K562 (cell line): Measurements from ENCODE around the gene FAR2. TPM values are rescaled to one million over a fixed set of nuclear protein-coding genes. Genes with fewer than 3 reads are reported as not detected.

Experiments
- ATAC-seq: fragments of 200-7000 bp; cut with Tn5 transposase; 3 replicates; pipeline ENCODE4 v1.9.1; 2020; ENCODE audit warnings: moderate library complexity
- BruUV-seq: library from RNA; stranded (reverse); fragments of 400-500 nt; replicated peaks from 2 replicates; lab custom pipeline; 2021; lab: Mats Ljungman, UMichigan
- CTCF ChIA-PET: fragments of 300-600 bp; formaldehyde crosslinking; extraction: SDS; loops from one replicate; lab custom pipeline; 2021; ENCODE audit warnings: low intra/inter-chr PET ratio; lab: Yijun Ruan, JAX
- POLR2A ChIA-PET: fragments of 300-600, 350-650 bp; sonication (Branson Sonifier 250); formaldehyde crosslinking; extraction: SDS; loops from one replicate; lab custom pipeline; 2021; ENCODE audit warnings: antibody characterized with exemption, inconsistent platforms; lab: Yijun Ruan, JAX
- DNase-seq, 4 experiments: peaks; one replicate each; pipeline versions ENCODE4 v3.0.0 to v3.0.0-alpha.2; 2011 to 2018; ENCODE audit warnings: low spot score in 3 of 4, mixed read lengths in 3 of 4; ENCODE audit errors: extremely low read depth in 1 of 4
- FAIRE-seq: peaks from 2 replicates; lab custom pipeline; 2011; peaks lifted over from hg19 to GRCh38; lab: Jason Lieb, UNC
- H2AFZ ChIP-seq: 2 replicates; pipeline ENCODE4 v1.6.0; 2011; ENCODE audit warnings: low read depth, low read length, control low read depth, inconsistent platforms
- H3K27ac ChIP-seq: fragments of 200-600 bp; 3 replicates; pipeline ENCODE4 v1.8.0; 2011; ENCODE audit warnings: low read depth, mild to moderate bottlenecking, control low read depth, inconsistent platforms, low read length, moderate library complexity, mixed read lengths; ENCODE audit errors: extremely low read depth
- H3K27me3 ChIP-seq, 2 experiments: fragments of 300-600 bp in 1 of 2; 2 replicates in 1 of 2; 3 replicates in 1 of 2; pipeline versions ENCODE4 v1.6.0 to v1.8.0; 2011; ENCODE audit warnings: inconsistent platforms in 2 of 2, low read length in 2 of 2, mild to moderate bottlenecking in 1 of 2, mixed read lengths in 1 of 2, moderate library complexity in 1 of 2; ENCODE audit not compliant: control insufficient read depth in 2 of 2, insufficient read depth in 2 of 2
- H3K36me3 ChIP-seq: fragments of 300-600 bp; 3 replicates; pipeline ENCODE4 v1.8.0; 2011; ENCODE audit warnings: mild to moderate bottlenecking, low read length, inconsistent platforms; ENCODE audit not compliant: control insufficient read depth, insufficient read depth
- H3K4me1 ChIP-seq, 2 experiments: fragments of 200-600 bp in 1 of 2; replicated peaks in 1 of 2; 2 replicates in 1 of 2; 3 replicates in 1 of 2; pipeline versions ENCODE4 v1.5.1 to v1.8.0; 2011; ENCODE audit warnings: inconsistent platforms in 2 of 2, low read length in 2 of 2, mild to moderate bottlenecking in 1 of 2, mixed read lengths in 1 of 2, moderate library complexity in 1 of 2; ENCODE audit not compliant: control insufficient read depth in 2 of 2, insufficient read depth in 2 of 2
- H3K4me2 ChIP-seq: 2 replicates; pipeline ENCODE4 v1.6.1; 2011; ENCODE audit warnings: low read length, control low read depth, inconsistent platforms, mixed read lengths; ENCODE audit not compliant: insufficient read depth
- H3K4me3 ChIP-seq: fragments of 200-600 bp; sonication (generic), shearing (Covaris generic); 2 replicates; pipeline ENCODE4 v1.5.1; 2016; ENCODE audit warnings: control low read depth, inconsistent platforms
- H3K79me2 ChIP-seq: fragments of 200-600 bp; 3 replicates; pipeline ENCODE4 v1.8.0; 2011; ENCODE audit warnings: low read length, inconsistent platforms; ENCODE audit not compliant: control insufficient read depth, insufficient read depth
- H3K9ac ChIP-seq, 2 experiments: 2 replicates each; pipeline versions ENCODE4 v1.6.0 to v1.6.1; 2011; ENCODE audit warnings: low read depth in 2 of 2, low read length in 2 of 2, control low read depth in 1 of 2, inconsistent platforms in 1 of 2, mild to moderate bottlenecking in 1 of 2, mixed read lengths in 1 of 2; ENCODE audit not compliant: insufficient read depth in 1 of 2
- H3K9me1 ChIP-seq: one replicate; pipeline ENCODE4 v1.6.0; 2011; ENCODE audit warnings: inconsistent platforms, mild to moderate bottlenecking, low read length, moderate library complexity; ENCODE audit not compliant: control insufficient read depth, insufficient read depth
- H3K9me3 ChIP-seq: replicated peaks from 2 replicates; pipeline ENCODE4 v1.5.1; 2011; ENCODE audit warnings: low read depth, low read length, inconsistent platforms; ENCODE audit not compliant: control insufficient read depth, insufficient read depth
- H4K20me1 ChIP-seq: replicated peaks from 2 replicates; pipeline ENCODE4 v1.6.1; 2011; ENCODE audit warnings: low read length, inconsistent platforms, mixed read lengths; ENCODE audit not compliant: control insufficient read depth, insufficient read depth
- CBFA2T3 ChIP-seq: fragments of 450-650 bp; IDR thresholded peaks from 2 replicates; pipeline ENCODE4 v1.6.1; 2017
- CTBP1 ChIP-seq: fragments of 450-650 bp; IDR thresholded peaks from 2 replicates; pipeline ENCODE4 v1.6.1; 2016; ENCODE audit warnings: borderline replicate concordance
- DACH1 ChIP-seq: fragments of 450-650 bp; IDR thresholded peaks from 2 replicates; pipeline ENCODE4 v1.6.1; 2018; ENCODE audit not compliant: partially characterized antibody
- E2F1 ChIP-seq: sonication (generic); formaldehyde crosslinking; IDR thresholded peaks from 2 replicates; pipeline ENCODE4 v1.8.1; 2023; ENCODE audit warnings: mild to moderate bottlenecking, missing genetic modification reagents, moderate library complexity
- GATA2 ChIP-seq: sonication (generic); formaldehyde crosslinking; IDR thresholded peaks from 2 replicates; pipeline ENCODE4 v1.4.0; 2020; ENCODE audit warnings: mild to moderate bottlenecking, missing genetic modification reagents
- GATAD2A ChIP-seq: fragments of 450-650 bp; IDR thresholded peaks from 2 replicates; pipeline ENCODE4 v1.6.1; 2017
- HMGN3 ChIP-seq: IDR thresholded peaks from 2 replicates; pipeline ENCODE4 v1.6.1; 2011; ENCODE audit warnings: borderline replicate concordance, low read depth, mild to moderate bottlenecking, mixed read lengths, low read length; ENCODE audit not compliant: insufficient read length; ENCODE audit errors: extremely low read depth
- HOXB6 ChIP-seq: fragments of 250-450 bp; sonication (Bioruptor Pico); IDR thresholded peaks from 2 replicates; pipeline ENCODE4 v1.5.1; 2022; ENCODE audit warnings: mild to moderate bottlenecking, borderline replicate concordance
- NCOA2 ChIP-seq, 2 experiments: fragments of 450-650 bp; IDR thresholded peaks; 2 replicates each; pipeline ENCODE4 v1.6.1; 2018; ENCODE audit warnings: mild to moderate bottlenecking in 2 of 2, moderate library complexity in 1 of 2; ENCODE audit not compliant: partially characterized antibody in 2 of 2
- POLR2AphosphoS5 ChIP-seq: IDR thresholded peaks from 2 replicates; pipeline ENCODE4 v1.6.1; 2011; ENCODE audit warnings: mild to moderate bottlenecking, low read depth, low read length, moderate library complexity; ENCODE audit not compliant: control insufficient read depth, insufficient read depth
- POLR2G ChIP-seq: fragments of 200-400 bp; formaldehyde crosslinking; IDR thresholded peaks from 2 replicates; pipeline ENCODE4 v1.6.1; 2017; ENCODE audit warnings: low read depth, mild to moderate bottlenecking, antibody characterized with exemption, low read length, moderate library complexity
- RAD21 ChIP-seq, 2 experiments: fragments of 250-450 bp in 1 of 2; fragments of 450-650 bp in 1 of 2; sonication (Bioruptor Pico) in 1 of 2; formaldehyde crosslinking in 1 of 2; IDR thresholded peaks in 1 of 2; conservative IDR thresholded peaks in 1 of 2; 2 replicates each; pipeline versions ENCODE4 v1.4.0 to v1.8.0; 2020 to 2022; ENCODE audit warnings: mild to moderate bottlenecking in 2 of 2, moderate library complexity in 1 of 2
- RBM25 ChIP-seq: fragments of 200-400 bp; formaldehyde crosslinking; IDR thresholded peaks from 2 replicates; pipeline ENCODE4 v1.6.1; 2018; ENCODE audit warnings: low read length, low read depth, moderate library complexity; ENCODE audit not compliant: severe bottlenecking
- TAF9B ChIP-seq: fragments of 450-650 bp; IDR thresholded peaks from 2 replicates; pipeline ENCODE4 v1.6.1; 2018; ENCODE audit warnings: mild to moderate bottlenecking; ENCODE audit not compliant: partially characterized antibody
- TFAM ChIP-seq: fragments of 250-450 bp; sonication (Bioruptor Pico); conservative IDR thresholded peaks from 2 replicates; pipeline ENCODE4 v1.5.0; 2021; ENCODE audit warnings: mild to moderate bottlenecking, moderate library complexity
- ZFP1 ChIP-seq: fragments of 450-650 bp; formaldehyde crosslinking; IDR thresholded peaks from 2 replicates; pipeline ENCODE4 v1.4.0; 2020; ENCODE audit warnings: mild to moderate bottlenecking, mixed read lengths
- ZFPM2 ChIP-seq: fragments of 250-450 bp; sonication (Bioruptor Pico); IDR thresholded peaks from 2 replicates; pipeline ENCODE4 v1.5.1; 2022; ENCODE audit warnings: mild to moderate bottlenecking
- ZKSCAN1 ChIP-seq: fragments of 150-350 bp; IDR thresholded peaks from 2 replicates; pipeline ENCODE4 v1.6.1; 2016; ENCODE audit warnings: low read depth, low read length
- whole genome bisulfite sequencing: fragments of 100-300 bp; shearing (Covaris generic); methylation state at CpG from one replicate; pipeline ENCODE4 v1.1.6; 2016; ENCODE audit warnings: low coverage, mixed read lengths; ENCODE audit not compliant: insufficient coverage; ENCODE audit errors: missing lambda C conversion rate; 5-methylcytosine and 5-hydroxymethylcytosine counted together
- in situ Hi-C: fragments of 300-500 bp; cut with MboI; formaldehyde crosslinking; loops from 4 replicates; pipeline ENCODE4 v1.15.0; 2018; ENCODE audit warnings: inconsistent platforms, mixed read lengths
- intact Hi-C: fragments of 100-400 bp; cut with micrococcal nuclease; formaldehyde crosslinking; loops from 2 replicates; pipeline ENCODE4 v1.14.2; 2022
- polyA plus RNA-seq, 8 experiments: library from polyadenylated mRNA; depleted of rRNA in 4 of 8; stranded (reverse) in 5 of 8; unstranded in 3 of 8; fragments of >200 nt; fragmentation: Nextera tagmentation in 2 of 8; fragmentation: Illumina TruSeq in 1 of 8; extraction: Ambion mirVana in 2 of 8; extraction: Trizol in 1 of 8; gene quantifications; 2 replicates each; pipeline versions ENCODE4 v1.2.1 to v1.2.3, GENCODE V29; 2011 to 2014; ENCODE audit warnings: inconsistent platforms in 1 of 8, missing spikeins in 1 of 8
- total RNA-seq, 7 experiments: library from RNA; depleted of rRNA in 6 of 7; stranded (reverse); fragments of >200 nt in 6 of 7; fragmentation: Illumina TruSeq in 2 of 7; extraction: Trizol in 2 of 7; gene quantifications; 2 replicates each; pipeline versions ENCODE4 v1.2.1 to v1.2.3, GENCODE V29; 2011 to 2021; ENCODE audit warnings: low replicate concordance in 1 of 7

FAR2 gene
- total and polyA plus RNA-seq, 9 of the 15 experiments (the other 6 are each of a cell fraction or from before 2014, with no cell fraction given): 5.0 to 13.4 (median 8.5) TPM

DNA sequence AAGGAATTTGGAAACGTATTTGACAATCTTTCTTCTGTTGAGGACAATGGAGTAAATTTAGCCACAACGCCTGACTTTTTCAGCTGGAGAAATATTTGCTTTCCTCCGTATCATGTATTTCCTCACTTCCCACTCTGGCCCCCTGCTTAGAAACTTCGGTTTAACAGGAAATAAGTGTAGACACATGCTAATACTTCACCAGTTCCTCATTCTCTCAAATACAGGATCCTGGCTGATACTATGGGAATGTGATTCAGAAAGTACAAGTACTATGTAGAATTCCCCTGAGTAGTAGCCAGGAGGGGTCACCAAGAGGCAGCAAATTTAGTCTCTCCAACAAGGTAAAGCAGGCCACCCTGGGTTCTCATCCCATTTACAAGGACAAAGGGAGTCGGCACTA is 58.0 kb downstream of the FAR2 start:
- Histone ChIP-seq H2AFZ (no peak overlapping the region), H3K9ac (no peak overlapping the region), H3K27ac (no peak overlapping the region), H3K27me3 (no peaks in the 10 kb centered on the region), H3K79me2 (no peaks in the 10 kb centered on the region), H3K4me1 (no peaks in the 10 kb centered on the region)
- no peak for DNase-seq
- no TSS peak for BruUV-seq
- TF ChIP-seq RAD21 (CRISPR knock-in tag; conservative IDR thresholded peaks at IDR 0.05 in 1 of 2, IDR thresholded peaks at IDR 0.05 in 1 of 2): 0 out of 4 replicates have a peak, but pooled peaks of 1 of the 2 experiments have one; percentile 12
- TF ChIP-seq POLR2AphosphoS5: no peak
- TF ChIP-seq, all 486 proteins: peak for 1
- Histone ChIP-seq H3K4me3 (no peak overlapping the region), H3K36me3 (no peaks in the 10 kb centered on the region), H3K9me3 (no peaks in the 10 kb centered on the region), H3K9me1 (no peaks in the 10 kb centered on the region), H3K4me2 (no peak overlapping the region), H4K20me1 (no peaks in the 10 kb centered on the region)
- CTCF ChIA-PET: interaction anchor here (1.3 kb wide), 1 partner anchor 111 kb away, joined by 7 read pairs; no protein-coding TSS in a partner anchor
- in situ Hi-C loops (no loop called here), intact Hi-C loops (no loop called here)
- ATAC-seq (no peak), FAIRE-seq (no peak)
- POLR2A ChIA-PET: no interaction called here
- 16% methylated on average over 5 of the region's 5 CpGs for WGBS

- BruUV-seq: no TSS peak
- Histone ChIP-seq H3K9me1 (no peaks in the 10 kb centered on the region), H3K36me3 (no peaks in the 10 kb centered on the region), H3K27me3 (no peaks in the 10 kb centered on the region), H3K79me2 (no peaks in the 10 kb centered on the region), H3K9me3 (no peaks in the 10 kb centered on the region), H3K4me3 (no peak overlapping the region), H3K4me1 (no peaks in the 10 kb centered on the region), H2AFZ (no peak overlapping the region), H3K27ac (no peak overlapping the region), H3K4me2 (no peak overlapping the region), H4K20me1 (no peaks in the 10 kb centered on the region), H3K9ac (no peak overlapping the region)
- intact Hi-C loops: no loop called here
- DNase-seq: no peak
- 18% methylated on average over 2 of the region's 2 CpGs for WGBS
- no peak for ATAC-seq
- POLR2A ChIA-PET: no interaction called here
- no peak for FAIRE-seq
- CTCF ChIA-PET: no interaction called here
- in situ Hi-C loops: no loop called here
- TF ChIP-seq ZFPM2 (no peak), POLR2G (no peak), GATAD2A (no peak), RBM25 (no peak), DACH1 (no peak), ZFP1 (CRISPR knock-in tag) (no peak), HOXB6 (CRISPR knock-in tag) (no peak), ZKSCAN1 (no peak), CTBP1 (no peak), TFAM (CRISPR knock-in tag) (no peak), CBFA2T3 (no peak), GATA2 (CRISPR knock-in tag) (no peak), HMGN3 (no peak), E2F1 (CRISPR knock-in tag) (no peak), TAF9B (no peak), NCOA2 (IDR thresholded peaks at IDR 0.05; ENCODE audit: partially characterized antibody in 2 of 2) (no peak)
Observed at GRCh38 chr12:29208060-29208459, 59.0 kb downstream of the FAR2 start.
